PC-3 (cell line): ENCODE measurements around the gene HLF. TPM values are rescaled to one million over a fixed set of nuclear protein-coding genes. Genes with fewer than 3 reads are reported as not detected.

Source experiments
- ATAC-seq: fragments of 200-7000 bp; cut with Tn5 transposase; 2 replicates; pipeline ENCODE4 v1.9.1; 2020; ENCODE audit warnings: mild to moderate bottlenecking, moderate library complexity
- BruUV-seq: library from RNA; stranded (reverse); fragments of 400-500 nt; replicated peaks from 2 replicates; lab custom pipeline; 2021; lab: Mats Ljungman, UMichigan
- CTCF ChIA-PET: fragments of 300-600 bp; sonication (Branson Sonifier 250); formaldehyde crosslinking; loops from one replicate; lab custom pipeline; 2022; ENCODE audit warnings: antibody characterized with exemption; lab: Charles Lee
- POLR2A ChIA-PET: fragments of 300-600 bp; sonication (Branson Sonifier 250); formaldehyde crosslinking; loops from one replicate; lab custom pipeline; 2022; ENCODE audit warnings: antibody characterized with exemption; ENCODE audit not compliant: unreplicated experiment; lab: Charles Lee
- DNase-seq: peaks from one replicate; pipeline ENCODE4 v3.0.0-alpha.2; 2015
- H2AFZ ChIP-seq: fragments of 300-600 bp; sonication (generic); 2 replicates; pipeline ENCODE4 v1.6.0; 2016; ENCODE audit warnings: antibody characterized with exemption, low read length
- H3F3A ChIP-seq: fragments of 300-600 bp; sonication (generic); one replicate; pipeline ENCODE4 v1.6.0; 2017; ENCODE audit warnings: antibody characterized with exemption, low read length, control low read depth, mild to moderate bottlenecking; ENCODE audit not compliant: unreplicated experiment
- H3K27ac ChIP-seq: fragments of 300-600 bp; sonication (generic); 2 replicates; pipeline ENCODE4 v1.5.1; 2016; ENCODE audit warnings: mild to moderate bottlenecking, low read length
- H3K27me3 ChIP-seq: fragments of 300-600 bp; sonication (generic); 2 replicates; pipeline ENCODE4 v1.6.1; 2016; ENCODE audit warnings: low read length, mixed read lengths
- H3K36me3 ChIP-seq: fragments of 300-600 bp; sonication (generic); 2 replicates; pipeline ENCODE4 v1.6.1; 2016; ENCODE audit warnings: low read depth, mixed run types, low read length, mixed read lengths
- H3K4me1 ChIP-seq: fragments of 300-600 bp; sonication (generic); 2 replicates; pipeline ENCODE4 v1.5.1; 2016; ENCODE audit warnings: low read length; ENCODE audit not compliant: insufficient read depth
- H3K4me2 ChIP-seq: fragments of 300-600 bp; sonication (generic); 2 replicates; pipeline ENCODE4 v1.6.0; 2016; ENCODE audit warnings: low read length
- H3K4me3 ChIP-seq: fragments of 300-600 bp; sonication (generic); 2 replicates; pipeline ENCODE4 v1.5.1; 2016; ENCODE audit warnings: mild to moderate bottlenecking, low read length, mixed read lengths
- H3K79me2 ChIP-seq: fragments of 300-600 bp; sonication (generic); 2 replicates; pipeline ENCODE4 v1.6.1; 2017; ENCODE audit warnings: low read length, mixed read lengths
- H3K9ac ChIP-seq: fragments of 300-600 bp; sonication (generic); 2 replicates; pipeline ENCODE4 v1.6.0; 2016; ENCODE audit warnings: mild to moderate bottlenecking, low read length
- H3K9me2 ChIP-seq: fragments of 300-600 bp; sonication (generic); replicated peaks from 2 replicates; pipeline ENCODE4 v1.6.1; 2016; ENCODE audit warnings: mixed run types, low read length, mixed read lengths
- H3K9me3 ChIP-seq: fragments of 300-600 bp; sonication (generic); 2 replicates; pipeline ENCODE4 v1.6.1; 2016; ENCODE audit warnings: low read length, mixed read lengths
- H4K20me1 ChIP-seq: fragments of 300-600 bp; sonication (generic); 2 replicates; pipeline ENCODE4 v1.6.1; 2016; ENCODE audit warnings: low read length, mixed read lengths
- CTCF ChIP-seq: fragments of 300-600 bp; sonication (generic); conservative IDR thresholded peaks from 2 replicates; pipeline ENCODE4 v1.5.1; 2017; ENCODE audit warnings: antibody characterized with exemption, low read depth, mild to moderate bottlenecking, low read length
- EZH2 ChIP-seq: fragments of 300-600 bp; sonication (generic); IDR thresholded peaks from one replicate; pipeline ENCODE4 v1.6.1; 2017; ENCODE audit warnings: antibody characterized with exemption, mild to moderate bottlenecking, low read length; ENCODE audit not compliant: unreplicated experiment
- EZH2phosphoT487 ChIP-seq: fragments of 300-600 bp; sonication (generic); IDR thresholded peaks from 2 replicates; pipeline ENCODE4 v1.6.1; 2018; ENCODE audit warnings: mild to moderate bottlenecking, antibody characterized with exemption, low read length, borderline replicate concordance
- intact Hi-C: fragments of 100-400 bp; cut with micrococcal nuclease; formaldehyde crosslinking; loops from 2 replicates; pipeline ENCODE4 v1.9.0; 2023
- total RNA-seq: library from RNA; depleted of rRNA; stranded (reverse); fragments of >200 nt; gene quantifications from 2 replicates; pipeline ENCODE4 v1.2.3, GENCODE V29; 2014

Gene HLF
- total RNA-seq, 1 experiment from 2014 or later, result 0.66 TPM

GRCh38 chr17:55320594-55321426 is 56.0 kb downstream of the HLF start:
- no peaks in the 10 kb centered on the region for H3K79me2 ChIP-seq
- no peaks in the 10 kb centered on the region for H3F3A ChIP-seq
- H3K4me3 ChIP-seq, result peak overlapping the region; percentile 29; the same call in 1 of the 2 replicates
- H3K36me3 ChIP-seq, result no peaks in the 10 kb centered on the region
- peaks cover 5% of the 10 kb centered on the region; the same call in 1 of the 2 replicates for H3K27me3 ChIP-seq
- H2AFZ ChIP-seq, result peak overlapping the region; percentile 46; the same call in 1 of the 2 replicates
- BruUV-seq, result no TSS peak
- 0 out of 2 replicates have a peak, but pooled peaks cover 4% of the 10 kb centered on the region for H3K4me1 ChIP-seq
- peak overlapping the region; percentile 12 for H3K4me2 ChIP-seq
- ATAC-seq (no peak), DNase-seq (no peak)
- ChIA-PET CTCF (no interaction called here), POLR2A (no interaction called here)
- intact Hi-C loops, result no loop called here
- H3K27ac ChIP-seq, result no peak overlapping the region
- TF ChIP-seq EZH2 (no peak), EZH2phosphoT487 (no peak), CTCF (no peak)
- no peaks in the 10 kb centered on the region for H4K20me1 ChIP-seq
- no peaks in the 10 kb centered on the region for H3K9me3 ChIP-seq
- no peaks in the 10 kb centered on the region for H3K9me2 ChIP-seq
- H3K9ac ChIP-seq, result no peak overlapping the region

GRCh38 chr17:55321427-55322060 is 56.8 kb downstream of the HLF start:
- Histone ChIP-seq H2AFZ (peak overlapping the region; percentile 46; the same call in 1 of the 2 replicates), H3K4me3 (peak overlapping the region; percentile 29; the same call in 1 of the 2 replicates), H3K79me2 (no peaks in the 10 kb centered on the region), H3K27ac (no peak overlapping the region), H3K9me2 (no peaks in the 10 kb centered on the region), H3F3A (no peaks in the 10 kb centered on the region), H3K9ac (no peak overlapping the region), H3K4me1 (0 out of 2 replicates have a peak, but pooled peaks cover 4% of the 10 kb centered on the region), H3K27me3 (0 out of 2 replicates have a peak, but pooled peaks cover under 1% of the 10 kb centered on the region), H3K9me3 (no peaks in the 10 kb centered on the region), H3K4me2 (peak overlapping the region; percentile 12), H3K36me3 (no peaks in the 10 kb centered on the region), H4K20me1 (no peaks in the 10 kb centered on the region)
- BruUV-seq, result no TSS peak
- CTCF ChIA-PET, result no interaction called here
- POLR2A ChIA-PET, result no interaction called here
- ATAC-seq (no peak), DNase-seq (no peak)
- intact Hi-C loops, result no loop called here
- TF ChIP-seq EZH2phosphoT487 (no peak), CTCF (no peak), EZH2 (no peak)
